ENCODE results near the gene AMH. TPM values are rescaled to one million over a fixed set of nuclear protein-coding genes. Genes with fewer than 3 reads are reported as not detected.

The AMH gene
- total and polyA plus RNA-seq, 3 donors from 2014 or later: 50.8 to 268 (median 180) TPM

GRCh38 chr19:2219726-2220125, 29.4 kb upstream of the AMH start:
- no peaks in the 10 kb centered on the region for H3K9me3 ChIP-seq
- no peak overlapping the region for H3K4me3 ChIP-seq
- no peak overlapping the region for H3K27ac ChIP-seq
- TF ChIP-seq POLR2A (IDR thresholded peaks at IDR 0.05) (no peak), CTCF (IDR thresholded peaks at IDR 0.05) (no peak)
- no peaks in the 10 kb centered on the region for H3K36me3 ChIP-seq (ENCODE audit: low read depth, missing control alignments)
- DNase-seq: no peak
- WGBS, 2 donors: 95% methylated on average over 19 to 21 of the region's 21 CpGs
- no peaks in the 10 kb centered on the region for H3K27me3 ChIP-seq
- H3K4me1 ChIP-seq: peaks cover 16% of the 10 kb centered on the region
- intact Hi-C loops (cut with DNase I; ENCODE audit: low total_unique reads): no loop called here

GRCh38 chr19:2221250-2221831, 27.8 kb upstream of the AMH start:
- TF ChIP-seq POLR2A (IDR thresholded peaks at IDR 0.05): no peak
- no peak for TF ChIP-seq CTCF (IDR thresholded peaks at IDR 0.05)
- Histone ChIP-seq H3K4me3 (no peak overlapping the region), H3K9me3 (no peaks in the 10 kb centered on the region), H3K27ac (peak overlapping the region; percentile 5 to 41), H3K27me3 (no peaks in the 10 kb centered on the region), H3K4me1 (peaks cover 16% of the 10 kb centered on the region), H3K36me3 (ENCODE audit: low read depth, missing control alignments) (no peaks in the 10 kb centered on the region)
- 62 to 66% methylated on average over 13 to 20 of the region's 20 CpGs for WGBS, 2 donors
- intact Hi-C loops (cut with DNase I; ENCODE audit: low total_unique reads): no loop called here
- peak; percentile 67 for DNase-seq

GRCh38 chr19:2221918-2222317, 27.2 kb upstream of the AMH start:
- no peak overlapping the region for H3K4me3 ChIP-seq
- H3K27me3 ChIP-seq: no peaks in the 10 kb centered on the region
- peaks cover 16% of the 10 kb centered on the region for H3K4me1 ChIP-seq
- 53 to 56% methylated on average over 11 to 12 of the region's 20 CpGs for WGBS, 2 donors
- H3K36me3 ChIP-seq (ENCODE audit: low read depth, missing control alignments): no peaks in the 10 kb centered on the region
- intact Hi-C loops (cut with DNase I; ENCODE audit: low total_unique reads): no loop called here
- TF ChIP-seq CTCF (IDR thresholded peaks at IDR 0.05) (peak in 1 of 3 experiments; percentile 13), POLR2A (IDR thresholded peaks at IDR 0.05) (no peak)
- no peaks in the 10 kb centered on the region for H3K9me3 ChIP-seq
- peak overlapping the region; percentile 5 to 41 for H3K27ac ChIP-seq
- DNase-seq: no peak

GRCh38 chr19:2223391-2223790, 25.7 kb upstream of the AMH start:
- DNase-seq: no peak
- H3K9me3 ChIP-seq: no peaks in the 10 kb centered on the region
- H3K27ac ChIP-seq: no peak overlapping the region
- H3K4me3 ChIP-seq: no peak overlapping the region
- TF ChIP-seq POLR2A (IDR thresholded peaks at IDR 0.05) (no peak), CTCF (IDR thresholded peaks at IDR 0.05) (no peak)
- intact Hi-C loops (cut with DNase I; ENCODE audit: low total_unique reads): no loop called here
- H3K36me3 ChIP-seq (ENCODE audit: low read depth, missing control alignments): no peaks in the 10 kb centered on the region
- 86 to 89% methylated on average over 13 to 18 of the region's 18 CpGs for WGBS, 2 donors
- H3K27me3 ChIP-seq: no peaks in the 10 kb centered on the region
- peaks cover 16% of the 10 kb centered on the region for H3K4me1 ChIP-seq

- no peaks in the 10 kb centered on the region for H3K36me3 ChIP-seq (ENCODE audit: low read depth, missing control alignments)
- 93 to 96% methylated on average over 14 of the region's 14 CpGs for WGBS, 2 donors
- no peak for DNase-seq
- intact Hi-C loops (cut with DNase I; ENCODE audit: low total_unique reads): no loop called here
- H3K27me3 ChIP-seq: no peaks in the 10 kb centered on the region
- no peak overlapping the region for H3K27ac ChIP-seq
- H3K4me3 ChIP-seq: no peak overlapping the region
- no peak for TF ChIP-seq POLR2A (IDR thresholded peaks at IDR 0.05)
- no peak for TF ChIP-seq CTCF (IDR thresholded peaks at IDR 0.05)
- no peaks in the 10 kb centered on the region for H3K9me3 ChIP-seq
- peaks cover 16% of the 10 kb centered on the region for H3K4me1 ChIP-seq
These were observed 25.2 kb upstream of the AMH start for GRCh38 chr19:2223959-2224358.
